HG02571 (cell line): ENCODE measurements around the gene MXI1.

ENCODE experiments used
- ATAC-seq: cut with Tn5 transposase; IDR thresholded peaks from one replicate; pipeline ENCODE4 v1.9.1; 2021; ENCODE audit warnings: mild to moderate bottlenecking, moderate library complexity; ENCODE audit not compliant: unreplicated experiment

Gene MXI1

DNA sequence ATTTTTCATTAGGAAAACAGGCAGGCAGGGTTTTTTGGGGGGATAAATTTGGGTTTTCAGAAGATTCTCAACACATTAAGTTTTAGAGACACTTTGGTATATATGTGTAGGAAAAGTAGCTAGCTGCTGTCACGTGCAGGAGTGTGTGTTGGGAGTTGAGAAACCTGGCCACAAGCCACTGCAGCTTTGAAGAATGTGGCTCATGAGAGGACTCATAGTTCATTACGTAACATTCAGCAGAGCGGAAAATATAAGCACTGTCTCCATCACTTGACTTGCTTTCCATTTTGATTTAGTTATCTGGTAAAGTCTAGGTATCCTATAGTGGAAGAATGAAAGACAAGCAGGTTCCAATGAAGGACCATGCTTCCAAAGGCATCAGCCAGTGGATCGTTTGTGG lies 66.1 kb downstream of the MXI1 start:
- ATAC-seq = no peak

DNA sequence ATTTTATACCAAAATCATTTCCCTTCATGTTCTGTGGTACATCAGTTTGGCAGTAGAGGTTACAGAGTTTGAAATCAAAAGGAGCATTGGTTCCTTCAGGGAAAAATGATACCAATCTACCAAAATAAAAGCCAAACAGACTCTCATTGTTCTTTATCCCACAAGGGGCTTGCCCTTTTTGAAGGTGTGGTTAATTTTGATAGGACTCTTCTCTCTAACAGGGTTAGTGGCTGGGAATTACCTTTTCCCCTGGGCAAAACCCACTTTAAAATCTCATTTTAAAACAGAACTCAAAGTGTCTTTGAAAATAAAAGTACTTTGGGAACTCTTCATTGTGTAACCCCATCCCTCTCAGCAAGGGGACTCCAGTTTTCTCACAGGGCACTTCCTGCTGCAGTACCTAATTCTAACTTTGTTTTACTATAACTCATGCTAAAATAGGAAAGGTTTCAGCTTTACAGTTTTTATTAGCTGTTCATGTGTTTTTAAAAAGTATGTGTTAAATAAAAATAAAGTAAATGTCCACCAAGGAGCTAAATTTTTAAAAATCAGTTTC lies 66.7 kb downstream of the MXI1 start:
- no peak for ATAC-seq

DNA sequence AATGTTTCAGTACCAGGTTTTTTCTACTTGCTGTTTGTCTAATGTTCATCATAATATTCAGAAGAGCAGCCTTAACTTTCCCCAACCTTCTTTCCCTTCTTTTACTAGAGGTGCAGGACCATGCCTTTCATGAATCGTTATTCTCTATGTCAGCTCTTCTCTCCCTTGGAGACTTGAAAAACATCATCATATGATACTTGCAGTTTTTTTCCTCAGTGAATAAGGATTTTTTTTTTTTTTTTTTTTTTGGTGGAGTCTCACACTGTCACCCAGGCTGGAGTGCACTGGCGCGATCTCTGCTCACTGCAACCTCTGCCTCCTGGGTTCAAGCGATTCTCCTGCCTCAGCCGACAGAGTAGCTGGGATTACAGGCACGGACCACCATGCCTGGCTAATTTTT lies 67.2 kb downstream of the MXI1 start:
- no peak for ATAC-seq

DNA sequence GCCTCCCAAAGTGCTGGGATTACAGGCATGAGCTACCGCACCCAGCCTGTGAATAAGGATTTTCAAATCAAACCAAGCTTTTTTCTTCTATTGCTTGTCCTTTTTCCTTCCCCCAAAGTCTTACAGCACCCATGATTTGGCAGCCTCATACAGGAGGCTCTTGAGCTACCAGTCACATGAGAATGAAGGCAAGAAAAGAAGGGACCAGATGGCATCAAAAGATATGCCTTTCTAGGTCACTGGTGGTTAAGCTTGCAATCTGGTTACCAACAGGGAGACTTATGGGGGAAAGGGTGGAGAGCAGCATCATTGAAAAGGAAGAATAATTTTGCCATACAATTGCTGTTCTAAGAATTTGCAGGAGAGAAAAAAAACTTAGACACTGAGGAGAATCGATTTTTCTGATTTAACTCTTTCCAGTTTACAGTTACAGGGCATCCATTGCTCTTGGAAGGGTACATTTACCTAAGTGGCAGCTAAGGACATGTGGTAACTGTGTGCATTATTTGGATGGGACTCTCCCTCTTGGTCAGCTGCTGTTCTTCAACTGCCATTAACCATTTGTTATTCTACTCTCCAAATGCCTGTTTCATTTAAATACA lies 67.8 kb downstream of the MXI1 start:
- ATAC-seq = no peak

DNA sequence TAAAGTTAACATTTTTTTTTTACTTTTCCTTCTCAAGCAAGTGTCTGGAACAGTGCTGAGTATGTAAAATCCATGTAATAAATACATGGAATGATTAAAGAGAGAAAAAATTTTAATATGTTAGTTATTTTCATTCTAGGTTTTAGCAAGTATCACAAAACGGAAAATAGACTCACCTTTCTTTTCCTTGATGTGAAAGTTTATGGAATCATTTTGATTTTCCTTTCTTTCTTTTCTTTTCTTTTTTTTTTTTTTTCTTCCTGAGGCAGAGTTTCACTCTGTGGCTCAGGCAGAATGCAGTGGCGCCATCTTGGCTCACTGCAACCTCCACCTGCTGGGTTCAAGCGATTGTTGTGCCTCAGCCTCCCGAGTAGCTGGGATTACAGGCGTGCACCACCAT lies 69.2 kb downstream of the MXI1 start:
- no peak for ATAC-seq

DNA sequence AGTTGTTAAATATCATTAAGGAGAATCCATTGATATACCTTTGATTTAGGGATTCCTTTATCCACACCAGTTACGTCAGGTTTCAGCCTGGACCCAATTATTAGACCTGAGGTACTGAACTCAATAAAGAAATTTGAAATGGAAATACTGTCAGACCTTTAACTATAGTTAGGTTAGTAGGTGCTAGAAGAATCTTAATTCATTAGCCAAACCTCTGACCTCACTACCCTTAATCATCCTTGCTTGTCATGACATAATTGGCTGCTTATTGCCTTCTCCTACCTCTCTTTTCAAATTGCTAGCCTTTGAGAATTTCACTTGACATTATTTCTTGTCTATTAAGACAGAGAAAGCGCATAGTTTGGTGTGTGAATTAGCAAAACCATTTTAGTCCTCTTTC lies 70.2 kb downstream of the MXI1 start:
- ATAC-seq = no peak

DNA sequence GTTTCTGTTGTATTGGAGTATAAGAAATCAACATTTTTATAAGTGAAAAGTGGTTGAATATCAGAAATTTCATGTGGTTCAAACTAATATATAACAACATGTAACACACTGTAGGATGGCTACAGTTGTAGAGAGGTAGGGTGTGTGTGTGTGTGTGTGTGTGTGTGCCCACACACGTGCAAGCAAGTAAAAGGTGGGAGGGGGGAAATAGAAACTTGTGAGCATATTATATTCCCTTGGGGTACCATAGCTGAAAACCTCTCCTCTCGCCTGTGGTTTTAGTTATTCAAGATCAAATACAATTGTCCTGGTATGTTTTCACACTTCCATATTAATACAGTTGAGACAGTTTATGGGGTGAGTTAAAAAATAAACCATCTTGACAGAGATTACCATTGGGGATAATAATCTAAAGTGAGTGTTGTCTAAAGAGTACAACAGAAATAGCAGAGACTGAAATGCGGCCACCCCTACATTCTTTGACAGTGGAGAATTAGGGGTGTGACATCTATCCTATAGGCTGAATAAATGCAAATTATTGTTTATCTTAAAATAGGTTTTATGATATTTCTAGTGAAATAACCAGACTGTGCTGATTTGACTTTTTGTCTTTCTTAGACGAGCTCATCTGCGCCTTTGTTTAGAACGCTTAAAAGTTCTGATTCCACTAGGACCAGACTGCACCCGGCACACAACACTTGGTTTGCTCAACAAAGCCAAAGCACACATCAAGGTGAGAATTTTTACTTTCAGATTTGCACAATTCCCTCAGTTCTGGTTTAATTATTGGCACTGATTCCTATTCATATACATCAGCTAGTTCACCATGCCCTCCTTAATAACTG lies 71.4 kb downstream of the MXI1 start:
- ATAC-seq = no peak

DNA sequence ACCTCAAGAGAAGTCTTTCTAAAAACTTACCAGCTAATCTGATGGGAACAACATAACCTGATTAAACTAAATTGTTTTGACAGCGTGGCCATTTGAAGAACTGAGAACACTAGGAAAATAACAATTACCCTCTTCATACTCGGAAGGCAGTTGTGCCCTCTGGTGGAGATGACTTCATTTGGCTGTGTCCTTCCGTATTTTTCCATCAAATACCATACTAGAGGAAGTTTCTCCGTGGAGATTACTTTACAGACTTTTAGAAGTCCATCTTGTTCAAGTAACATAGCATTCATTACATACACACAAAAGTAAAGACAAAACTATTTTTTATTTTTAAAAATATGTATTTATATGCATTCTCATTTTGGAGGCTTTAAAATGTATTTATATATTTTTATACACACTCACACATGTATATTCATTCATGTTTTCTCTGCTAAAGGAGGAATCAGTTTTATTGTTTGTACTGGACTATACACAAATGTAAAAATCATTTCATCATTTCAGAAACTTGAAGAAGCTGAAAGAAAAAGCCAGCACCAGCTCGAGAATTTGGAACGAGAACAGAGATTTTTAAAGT lies 72.1 kb downstream of the MXI1 start:
- ATAC-seq = no peak

DNA sequence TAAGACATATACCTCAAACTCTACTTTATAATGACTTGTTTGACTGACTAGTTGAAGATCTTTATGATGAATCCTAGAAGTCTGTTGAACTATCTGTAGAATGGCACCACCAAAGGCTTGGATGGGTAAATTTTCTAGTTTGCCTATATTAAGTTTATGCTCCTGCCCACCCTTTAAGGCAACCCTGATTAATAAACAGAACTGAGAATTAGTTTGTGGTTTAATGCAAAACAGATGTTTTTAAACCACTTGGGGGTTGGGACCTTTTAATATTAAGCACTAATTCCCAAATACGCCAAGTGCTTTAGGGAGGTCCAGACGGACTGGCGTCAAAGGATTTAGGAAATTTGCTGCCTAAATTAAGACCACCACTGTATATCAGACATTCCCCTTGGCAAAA lies 76.9 kb downstream of the MXI1 start:
- ATAC-seq = no peak

DNA sequence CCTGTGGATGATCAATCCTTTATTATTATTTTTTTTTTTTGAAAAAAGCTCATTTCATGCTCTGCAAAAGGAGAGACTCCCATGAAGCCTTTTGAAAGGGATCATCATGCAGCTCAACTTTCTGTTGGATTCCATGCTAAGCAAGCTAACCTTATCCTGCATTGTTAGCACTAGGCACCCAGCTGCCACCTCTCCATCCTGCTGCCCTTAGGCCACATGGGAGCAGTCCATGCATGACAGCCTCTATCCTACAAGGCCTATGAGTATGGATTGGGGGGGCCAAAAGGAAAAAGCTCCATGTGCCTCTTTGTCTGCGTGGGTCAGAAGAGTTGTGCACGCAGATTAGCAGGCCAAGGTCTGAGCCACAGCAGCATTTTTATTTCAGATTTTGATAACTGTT lies 78.1 kb downstream of the MXI1 start:
- ATAC-seq = no peak

DNA sequence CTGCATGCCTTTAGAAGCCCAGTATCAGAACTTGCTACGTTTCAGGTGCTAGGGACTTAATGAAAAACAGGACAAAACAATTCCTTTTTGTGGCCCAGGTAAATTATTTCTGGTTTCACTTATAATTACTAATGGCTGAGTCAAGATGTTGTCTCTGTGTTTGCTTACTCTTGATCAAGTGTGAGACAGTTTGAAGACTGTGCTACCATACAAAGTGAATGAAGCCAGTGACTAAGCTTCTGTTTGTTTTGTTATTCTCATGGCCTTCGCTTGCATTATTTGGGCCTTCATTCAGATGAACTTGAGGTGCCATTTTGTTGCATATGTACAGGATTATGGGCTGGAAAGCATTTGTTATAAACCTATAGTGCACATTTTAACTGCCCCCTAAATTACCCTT lies 79.4 kb downstream of the MXI1 start:
- no peak for ATAC-seq

DNA sequence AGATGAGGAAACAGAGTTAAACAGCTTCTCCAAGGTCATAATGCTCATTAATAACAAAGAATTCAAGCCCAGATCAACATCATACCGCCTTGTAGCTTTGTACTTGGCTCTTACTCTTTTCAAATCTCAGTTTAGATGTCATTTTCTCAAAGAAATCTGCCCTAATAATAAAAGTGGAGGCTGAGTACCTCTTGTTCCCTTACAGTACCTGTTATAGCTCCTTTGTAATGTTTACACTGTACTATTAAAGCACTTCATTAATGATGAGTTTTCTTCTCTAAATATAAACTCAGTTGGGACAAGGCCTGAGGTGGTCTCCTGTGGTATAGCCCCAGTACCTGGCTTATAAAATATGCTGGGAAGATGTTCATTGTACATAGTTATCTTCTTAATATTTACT lies 89.6 kb downstream of the MXI1 start:
- no peak for ATAC-seq

DNA sequence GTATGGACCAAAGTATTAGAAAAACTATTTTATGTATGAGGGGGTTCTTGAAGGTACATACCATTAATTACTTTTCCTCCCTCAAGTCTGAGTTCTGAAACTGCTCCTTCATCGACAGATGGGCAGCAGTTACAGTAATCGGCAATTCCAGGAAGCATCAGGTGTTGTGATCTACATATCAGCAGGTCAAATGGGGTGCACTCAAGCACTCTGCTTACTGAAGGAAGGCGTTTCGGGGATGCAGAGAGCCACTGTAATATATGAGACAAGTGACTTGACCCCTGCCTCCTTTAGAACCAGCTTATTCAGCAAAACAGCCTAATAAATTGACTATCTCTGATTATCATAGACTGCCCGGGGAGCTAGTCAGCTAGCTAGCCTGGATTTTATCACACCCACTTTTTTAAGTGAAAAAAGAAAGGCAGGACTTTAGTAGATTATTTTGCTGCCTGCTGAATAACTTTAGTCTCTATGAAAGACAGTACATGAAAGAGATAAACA lies 93.1 kb downstream of the MXI1 start:
- ATAC-seq = no peak

DNA sequence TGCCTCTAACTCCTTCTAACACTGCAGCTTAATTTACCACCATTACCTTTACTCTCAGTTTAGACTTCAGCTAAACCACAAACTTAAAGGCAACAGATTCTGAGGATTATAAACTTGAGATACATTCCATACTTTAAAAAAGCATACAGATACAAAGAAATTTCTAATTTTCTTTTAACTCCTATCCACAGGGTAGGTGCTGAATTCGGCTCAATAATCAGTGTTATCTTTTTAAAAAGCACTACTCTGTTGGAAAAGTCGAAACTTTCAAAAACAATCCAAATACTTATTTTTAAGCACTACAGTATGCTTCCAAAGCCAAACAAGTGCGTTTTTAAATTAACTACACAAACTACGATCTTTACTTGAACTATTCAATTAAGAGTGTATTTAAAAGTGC lies 96.3 kb downstream of the MXI1 start:
- ATAC-seq = no peak

DNA sequence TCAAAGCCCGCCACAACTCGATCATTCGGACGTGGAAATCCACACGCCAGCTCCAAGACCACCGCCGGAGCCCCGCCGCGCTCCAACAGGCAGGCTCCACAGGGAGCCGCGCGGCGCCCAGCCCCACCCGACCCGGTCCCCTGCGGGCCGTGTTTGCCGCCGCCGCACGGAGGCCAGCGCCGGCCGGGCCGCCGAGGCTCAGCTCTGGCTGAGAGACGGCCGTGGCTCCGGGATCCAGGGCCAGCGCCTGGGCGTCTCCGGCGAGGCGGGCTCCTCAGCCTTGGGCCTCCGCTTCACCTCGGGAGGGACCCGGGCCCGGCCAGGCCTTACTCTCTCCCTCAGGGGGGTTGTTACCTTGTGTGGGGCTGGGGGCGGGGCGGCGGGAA lies 97.0 kb downstream of the MXI1 start:
- peak; percentile 37 for ATAC-seq

DNA sequence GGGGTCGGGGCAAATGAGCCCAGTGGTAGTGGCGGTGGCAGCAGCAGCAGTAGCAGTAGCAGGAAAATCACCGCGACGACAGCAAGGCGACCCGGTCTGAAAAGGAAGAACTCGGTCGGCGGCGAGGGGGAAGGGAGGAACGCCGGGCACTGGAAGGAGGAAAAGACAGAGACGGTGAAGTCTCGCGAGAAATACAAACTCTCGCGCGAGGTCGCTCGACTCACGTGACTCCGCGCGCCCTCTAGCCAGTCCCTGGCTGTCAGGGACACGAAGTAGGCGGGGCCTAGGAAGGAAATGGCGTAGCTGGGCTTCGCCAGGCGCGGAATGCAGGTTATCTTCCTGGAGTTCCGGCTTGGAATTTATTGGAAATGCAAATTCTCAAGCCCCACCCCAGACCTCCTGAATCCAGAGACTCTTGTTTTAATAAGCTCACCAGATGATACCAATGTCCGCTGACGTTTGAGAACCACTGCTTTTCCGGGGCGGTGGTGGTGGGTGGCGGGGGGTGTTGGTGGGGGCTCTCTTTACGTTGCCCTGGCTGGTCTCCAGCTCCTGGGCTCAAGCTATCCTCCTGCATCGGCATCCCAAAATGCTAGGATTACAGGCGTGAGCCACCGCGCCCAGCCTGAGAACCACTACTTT lies 97.5 kb downstream of the MXI1 start, which contains the start of gene SMNDC1:
SMNDC1 (minus strand) TSS at position 141 of the 642 bp plus-strand sequence. CDS start 1,333 bp downstream, outside the sequence.
- ATAC-seq = peak; percentile 92

DNA sequence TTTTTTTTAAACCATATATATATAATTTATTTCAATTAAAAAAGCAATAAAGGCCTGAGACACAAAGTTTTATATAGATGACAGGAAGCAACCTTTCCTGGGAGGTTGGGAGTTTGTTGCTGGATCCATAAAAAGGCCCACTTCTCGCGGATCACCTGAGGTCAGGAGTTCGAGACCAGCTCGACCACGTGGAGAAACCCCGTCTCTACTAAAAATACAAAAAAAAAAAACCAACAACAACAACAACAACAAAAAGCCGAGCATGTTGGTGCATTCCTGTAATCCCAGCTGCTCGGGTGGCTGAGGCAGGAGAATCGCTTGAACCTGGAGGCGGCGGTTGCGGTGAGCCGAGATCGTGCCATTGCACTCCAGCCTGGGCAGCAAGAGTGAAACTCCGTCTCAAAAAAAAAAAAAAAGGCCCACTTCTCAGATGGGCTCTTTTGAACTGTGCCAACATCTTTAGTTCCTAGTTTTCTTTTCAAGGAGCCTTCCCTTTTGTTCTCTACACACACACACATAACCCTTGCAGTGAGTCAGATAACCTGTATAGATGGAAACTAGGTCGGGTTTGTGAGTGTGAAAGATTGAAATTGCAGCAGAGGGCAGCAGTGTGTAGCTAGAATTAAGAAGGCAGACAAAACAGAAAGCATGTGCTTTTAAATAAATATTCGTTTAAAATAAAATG lies 98.5 kb downstream of the MXI1 start:
- peak; percentile 38 for ATAC-seq

DNA sequence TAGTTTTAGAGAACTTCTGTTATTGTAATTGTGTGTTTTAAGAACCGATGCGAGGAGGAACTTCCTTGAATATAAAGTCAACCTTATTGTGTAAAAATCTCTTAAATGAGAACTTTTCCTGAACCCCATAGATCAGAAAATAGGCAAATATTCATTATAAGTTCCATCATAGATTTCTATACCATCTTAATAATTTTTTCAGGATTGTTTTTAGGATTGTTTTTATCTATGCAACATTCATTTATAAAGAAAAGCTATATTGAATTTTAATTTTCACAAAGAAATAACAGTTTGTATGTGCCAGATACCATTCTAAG lies 99.0 kb downstream of the MXI1 start:
- ATAC-seq = no peak

DNA sequence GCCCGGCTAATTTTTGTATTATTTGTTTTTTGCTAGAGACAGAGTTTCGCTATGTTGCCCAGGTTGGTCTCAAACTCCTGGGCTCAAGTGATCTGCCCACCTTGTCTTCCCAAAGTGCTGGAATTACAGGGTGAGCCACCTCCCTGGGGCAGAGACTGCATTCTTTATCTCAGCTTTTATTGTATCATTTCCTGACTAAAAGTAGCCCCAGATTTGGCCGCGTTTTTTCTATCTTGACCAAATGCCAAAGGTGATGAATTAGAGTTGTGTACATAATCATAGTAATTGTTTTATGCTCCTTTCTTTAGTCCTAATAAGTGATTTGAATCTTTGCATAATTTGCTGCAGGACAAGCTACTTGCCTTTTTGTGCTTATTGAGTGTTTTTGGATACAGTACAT lies 100.4 kb downstream of the MXI1 start:
- no peak for ATAC-seq

DNA sequence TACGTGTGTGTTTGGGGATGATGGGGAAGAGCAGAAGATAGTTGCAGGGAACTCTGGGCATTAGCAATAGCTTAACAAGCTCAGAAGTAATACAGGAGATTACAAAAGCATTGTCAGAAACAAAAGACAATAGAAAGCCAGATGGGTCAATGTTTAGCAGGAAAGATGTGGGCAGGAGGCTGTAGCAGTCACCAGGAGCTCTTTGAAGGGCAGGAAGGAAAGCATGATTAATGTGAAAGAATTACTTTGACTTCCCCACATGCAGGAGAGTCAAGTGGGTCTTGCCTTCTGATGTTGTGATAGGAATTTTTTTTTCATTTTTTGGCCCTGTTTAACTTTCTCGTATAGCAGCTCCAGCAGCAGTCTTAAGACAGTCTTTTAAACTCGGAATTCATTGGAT lies 103.3 kb downstream of the MXI1 start:
- no peak for ATAC-seq
